DMS53 treated with DMSO at 0.1 percent for 48 hours (cell line): ENCODE measurements around the gene IGFBP6.

Experiments
- DNase-seq: peaks from one replicate; lab custom pipeline; 2025; ENCODE audit not compliant: unreplicated experiment; lab: John Stamatoyannopoulos, UW

Gene IGFBP6

DNA sequence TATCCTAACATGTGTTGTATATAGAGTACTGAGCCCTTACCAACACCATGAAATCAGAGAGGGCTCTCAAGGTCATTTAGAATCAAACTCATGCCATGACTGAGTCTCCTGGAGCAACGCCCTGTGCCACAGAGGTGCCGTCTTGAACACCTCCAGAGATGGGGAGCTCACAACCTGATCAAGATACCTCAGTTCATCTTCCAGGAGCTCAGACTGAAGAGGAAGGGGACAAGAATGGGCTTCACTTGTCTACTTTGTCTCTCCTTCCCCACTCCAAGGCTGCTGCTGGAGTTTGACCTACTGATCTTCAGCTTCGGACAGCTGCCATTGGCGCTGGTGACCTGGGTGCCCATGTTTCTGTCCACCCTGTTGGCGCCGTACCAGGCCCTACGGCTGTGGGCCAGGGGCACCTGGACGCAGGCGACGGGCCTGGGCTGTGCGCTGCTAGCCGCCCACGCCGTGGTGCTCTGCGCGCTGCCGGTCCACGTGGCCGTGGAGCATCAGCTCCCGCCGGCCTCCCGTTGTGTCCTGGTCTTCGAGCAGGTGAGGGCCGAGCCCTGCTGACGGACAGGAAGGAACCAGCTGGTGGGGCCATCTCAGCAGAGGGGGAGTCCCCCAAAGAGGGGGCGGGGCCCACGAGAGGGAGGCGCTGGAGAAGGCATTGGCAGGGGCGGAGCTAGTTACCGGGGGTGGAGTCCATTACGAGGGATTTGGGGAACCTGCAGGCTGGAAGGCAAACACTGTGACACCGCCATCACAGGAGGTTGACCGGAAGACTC is 17.8 kb downstream of the IGFBP6 start:
- no peak for DNase-seq

DNA sequence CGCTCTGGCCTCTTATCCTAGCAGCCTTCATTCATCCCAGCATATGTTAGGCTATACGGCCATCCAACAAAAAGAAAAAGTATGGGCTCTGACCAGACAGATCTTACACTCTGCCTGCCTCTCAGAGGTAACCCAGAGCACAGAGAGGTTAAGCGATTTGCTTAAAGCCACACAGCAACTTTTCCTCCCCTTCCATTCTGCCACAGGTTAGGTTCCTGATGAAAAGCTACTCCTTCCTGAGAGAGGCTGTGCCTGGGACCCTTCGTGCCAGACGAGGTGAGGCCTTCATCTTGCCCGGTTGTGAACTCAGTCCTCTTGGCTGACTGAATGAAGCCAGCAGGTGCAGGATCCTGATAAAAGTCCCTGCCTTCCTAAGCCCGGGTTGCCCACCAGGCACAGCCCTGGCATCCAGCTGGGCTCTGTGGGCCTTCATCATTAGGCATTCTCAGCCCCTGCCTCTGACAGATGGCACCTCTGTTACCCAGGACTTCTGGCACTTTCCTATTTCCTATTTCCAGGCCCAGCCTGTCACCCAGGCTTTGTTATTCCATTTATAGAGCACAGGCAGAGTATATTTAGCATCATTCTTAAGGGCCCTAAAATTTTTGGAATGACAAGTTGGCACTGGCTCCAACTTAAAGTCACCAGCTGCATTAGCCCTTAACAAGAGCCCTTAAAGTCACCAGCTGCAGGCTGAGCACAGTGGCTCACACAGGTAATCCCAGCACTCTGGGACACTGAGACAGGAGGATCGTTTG is 18.6 kb downstream of the IGFBP6 start:
- no peak for DNase-seq

DNA sequence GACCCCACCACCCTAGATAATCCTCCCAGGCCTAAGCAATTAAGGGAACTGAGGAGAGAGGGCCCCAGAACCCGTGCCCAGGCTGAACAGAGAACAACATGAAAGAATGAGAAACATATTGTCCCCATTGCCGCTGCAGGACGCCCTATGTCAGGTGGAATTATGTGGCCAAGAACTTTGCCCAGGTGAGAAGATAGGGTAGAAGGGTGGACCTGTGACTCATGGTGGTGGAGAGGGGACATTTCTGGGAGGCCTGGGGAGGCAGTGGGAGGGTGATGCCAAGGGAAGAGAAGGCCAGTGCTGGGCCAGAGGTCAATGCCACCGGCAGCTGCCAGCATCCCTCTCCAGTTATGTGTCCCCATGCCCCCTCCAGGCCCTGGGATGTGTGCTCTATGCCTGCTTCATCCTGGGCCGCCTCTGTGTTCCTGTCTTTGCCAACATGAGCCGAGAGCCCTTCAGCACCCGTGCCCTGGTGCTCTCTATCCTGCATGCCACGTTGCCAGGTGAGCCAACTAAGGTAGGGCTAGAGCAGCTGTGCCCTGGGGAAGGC is 21.4 kb downstream of the IGFBP6 start:
- no peak for DNase-seq

DNA sequence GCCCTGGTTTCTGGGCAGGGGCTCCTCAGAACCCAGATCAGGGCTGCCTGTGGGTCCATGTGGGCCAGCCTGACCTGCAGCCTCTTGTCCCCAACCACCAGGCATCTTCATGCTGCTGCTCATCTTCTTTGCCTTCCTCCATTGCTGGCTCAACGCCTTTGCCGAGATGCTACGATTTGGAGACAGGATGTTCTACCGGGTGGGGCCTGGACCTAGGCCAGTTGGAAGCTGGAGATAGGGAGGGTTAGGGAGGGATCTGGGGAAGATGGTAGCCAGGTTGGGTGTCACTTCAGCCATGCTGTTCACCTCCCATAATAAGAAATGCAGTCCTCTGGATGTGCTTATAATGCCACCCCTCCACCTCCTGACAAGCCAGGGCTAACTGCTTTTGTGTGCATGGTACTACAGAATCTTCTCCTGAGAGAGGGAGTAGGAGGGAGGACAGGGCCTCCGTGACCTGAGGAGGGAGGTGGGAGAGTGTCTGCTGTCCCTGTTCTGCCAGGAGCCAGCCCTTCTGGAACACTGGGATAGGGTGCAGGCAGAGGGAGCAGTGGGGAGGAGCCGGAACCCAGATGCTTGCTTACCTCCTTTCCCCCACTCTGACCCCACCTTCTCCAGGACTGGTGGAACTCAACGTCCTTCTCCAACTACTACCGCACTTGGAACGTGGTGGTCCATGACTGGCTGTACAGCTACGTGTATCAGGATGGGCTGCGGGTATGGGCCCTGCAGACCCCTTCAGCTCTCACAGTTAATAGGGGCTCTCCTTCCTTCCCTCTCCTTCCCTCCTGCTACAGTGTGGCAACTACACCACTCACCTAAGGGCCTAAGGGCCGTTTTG is 23.4 kb downstream of the IGFBP6 start:
- no peak for DNase-seq

DNA sequence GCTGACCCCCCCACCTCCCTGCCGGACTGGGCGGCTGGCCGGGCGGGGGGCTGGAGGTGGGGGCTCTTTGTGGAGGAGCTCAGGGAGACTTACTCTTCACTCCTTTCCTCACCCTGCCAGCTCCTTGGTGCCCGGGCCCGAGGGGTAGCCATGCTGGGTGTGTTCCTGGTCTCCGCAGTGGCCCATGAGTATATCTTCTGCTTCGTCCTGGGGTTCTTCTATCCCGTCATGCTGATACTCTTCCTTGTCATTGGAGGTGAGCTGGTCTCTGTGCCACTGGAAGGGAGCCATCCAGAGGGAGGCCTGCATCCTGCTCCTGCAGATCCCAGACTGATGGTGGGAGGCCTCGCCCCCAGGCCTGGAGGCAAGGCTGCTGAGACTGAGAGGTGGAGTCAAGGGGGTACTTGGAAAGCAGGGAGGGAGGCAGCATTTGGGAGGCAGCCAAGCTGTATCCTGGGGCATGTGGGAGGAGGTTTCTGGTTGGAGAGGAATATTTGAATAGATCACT is 25.5 kb downstream of the IGFBP6 start:
- DNase-seq = no peak

DNA sequence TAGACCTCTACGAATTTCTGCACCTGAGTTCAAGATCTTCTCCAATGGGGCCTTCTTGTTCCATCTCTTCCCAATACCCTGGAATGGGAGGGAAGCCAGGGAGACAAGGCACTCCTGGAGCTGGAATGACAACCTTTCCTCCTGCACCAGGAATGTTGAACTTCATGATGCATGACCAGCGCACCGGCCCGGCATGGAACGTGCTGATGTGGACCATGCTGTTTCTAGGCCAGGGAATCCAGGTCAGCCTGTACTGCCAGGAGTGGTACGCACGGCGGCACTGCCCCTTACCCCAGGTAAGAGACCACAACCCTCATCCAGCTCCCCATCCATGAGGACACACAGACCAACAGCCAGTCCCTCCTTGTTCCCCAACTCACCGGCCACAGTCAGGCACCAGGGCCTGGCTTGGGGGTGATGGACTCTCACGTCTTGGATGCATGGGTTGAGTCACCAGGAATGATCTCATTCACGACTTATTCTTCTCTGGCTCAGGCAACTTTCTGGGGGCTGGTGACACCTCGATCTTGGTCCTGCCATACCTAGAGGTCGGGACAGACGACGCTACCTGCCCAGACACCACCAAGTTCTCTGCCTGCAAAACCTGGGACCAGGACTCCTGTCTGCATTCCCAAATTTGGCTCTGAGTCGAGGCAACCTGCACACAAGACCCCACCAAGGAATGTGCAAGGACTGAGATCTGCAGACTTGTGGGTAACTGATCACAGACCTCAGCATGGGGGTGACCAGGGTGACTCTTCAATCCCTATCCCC is 26.3 kb downstream of the IGFBP6 start:
- DNase-seq = no peak

DNA sequence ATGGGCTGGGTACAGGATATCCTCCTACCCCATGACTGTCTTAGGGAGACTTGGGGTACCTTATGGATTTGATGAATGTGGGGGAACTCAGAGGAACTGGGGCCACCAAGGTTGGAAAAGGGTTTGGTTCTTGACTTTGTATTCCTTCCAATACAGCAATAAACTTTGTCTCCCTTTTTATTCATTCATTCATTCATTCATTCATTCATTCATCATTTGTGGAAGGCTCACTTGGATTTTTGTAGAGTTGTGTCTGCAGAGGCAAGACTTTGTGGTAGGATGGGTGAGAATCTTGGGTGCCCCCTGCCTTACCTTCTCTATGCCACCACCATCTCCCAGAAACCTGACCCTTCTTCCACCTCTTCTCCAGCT is 26.9 kb downstream of the IGFBP6 start:
- no peak for DNase-seq

DNA sequence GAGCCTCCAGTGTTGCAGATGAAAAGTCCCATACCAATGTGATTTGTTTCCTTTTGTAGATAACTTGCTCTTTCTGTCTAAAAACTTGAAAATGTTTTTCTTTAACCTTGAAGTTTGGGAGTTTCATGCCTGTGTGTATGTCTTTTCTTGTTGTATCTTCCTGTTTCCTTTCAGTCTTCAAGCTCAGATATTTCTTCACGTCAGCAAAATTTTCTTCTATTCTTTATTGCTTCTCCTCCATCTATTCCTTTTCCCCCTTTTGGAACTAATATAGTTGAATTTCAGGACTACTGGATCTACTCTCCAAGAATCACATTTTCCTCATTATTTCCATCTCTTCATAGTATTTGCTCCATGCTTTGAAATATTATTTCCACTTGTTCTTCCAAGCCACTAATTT is 29.7 kb downstream of the IGFBP6 start:
- no peak for DNase-seq

DNA sequence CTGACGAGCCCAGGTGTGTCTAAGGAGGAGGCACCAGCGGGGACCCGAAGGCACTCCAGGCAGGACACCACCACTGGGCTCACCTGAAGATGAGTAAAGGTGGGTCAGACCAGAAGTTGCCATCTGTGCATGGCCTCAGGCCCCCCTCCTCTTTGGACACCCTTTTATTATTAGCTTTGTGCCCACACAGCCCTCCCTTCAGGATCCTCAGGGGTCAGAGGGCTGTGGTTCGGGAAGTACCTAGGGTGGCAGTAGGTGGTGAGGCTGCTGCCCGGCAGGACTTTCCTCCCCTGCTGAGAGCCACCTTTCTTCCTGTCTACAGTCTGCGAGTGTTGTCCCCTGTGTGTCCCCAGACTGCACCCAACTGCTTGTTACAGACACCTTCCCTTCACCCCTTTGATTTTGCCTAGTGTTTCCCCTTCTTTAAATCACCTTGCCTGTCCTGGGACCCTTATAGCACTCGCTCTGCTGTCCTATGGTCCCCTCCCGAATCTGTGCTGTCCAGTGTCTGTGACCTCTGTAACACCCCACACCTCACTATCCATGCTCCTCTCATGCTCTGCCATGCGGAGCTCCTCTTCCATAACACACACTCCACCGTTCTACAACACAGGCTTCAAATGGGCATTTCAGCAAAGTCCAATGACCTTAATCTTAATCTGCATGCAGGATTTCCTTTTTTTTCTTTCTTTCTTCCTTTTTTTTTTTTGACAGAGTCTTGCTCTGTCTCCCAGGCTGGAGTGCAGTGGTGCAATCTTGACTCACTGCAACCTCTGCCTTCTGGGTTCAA is 31.5 kb downstream of the IGFBP6 start:
- DNase-seq = no peak

DNA sequence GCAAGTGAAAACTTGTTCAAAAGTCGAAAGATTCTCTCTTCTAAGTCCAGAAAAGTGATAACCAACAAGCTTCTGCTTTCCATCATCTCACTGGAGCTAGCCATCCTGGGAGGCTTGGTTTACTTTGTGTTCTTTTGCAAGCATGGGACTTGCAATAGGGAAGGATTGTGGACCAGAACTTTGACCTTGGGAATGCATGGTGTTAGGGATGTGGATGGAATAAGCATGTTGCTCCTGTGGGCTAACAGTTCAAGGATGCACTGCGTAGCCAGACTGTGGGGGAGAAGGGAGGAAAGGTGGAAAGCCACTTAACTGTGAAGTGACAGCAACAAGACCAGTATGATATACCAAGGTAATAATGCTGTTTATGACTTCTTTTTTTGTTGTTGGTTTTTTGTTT is 34.4 kb downstream of the IGFBP6 start:
- DNase-seq = no peak

DNA sequence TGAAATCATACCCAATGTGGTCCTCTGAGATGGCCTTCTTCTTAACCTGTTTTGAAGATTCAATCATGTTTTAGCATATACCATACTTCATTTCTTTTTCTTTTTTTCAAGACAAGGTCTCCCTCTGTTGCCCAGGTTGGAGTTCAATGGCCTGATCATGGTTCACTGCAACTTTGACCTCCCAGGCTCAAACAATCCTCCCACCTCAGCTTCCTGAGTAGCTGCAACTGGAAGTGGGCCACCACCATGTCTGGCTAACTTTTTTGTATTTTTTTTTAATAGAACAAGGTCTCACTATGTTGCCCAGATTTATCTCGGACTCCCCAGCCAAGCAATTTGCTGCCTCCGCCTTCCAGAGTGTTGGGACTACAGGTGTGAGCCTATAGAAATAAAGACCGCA is 36.3 kb downstream of the IGFBP6 start:
- no peak for DNase-seq

DNA sequence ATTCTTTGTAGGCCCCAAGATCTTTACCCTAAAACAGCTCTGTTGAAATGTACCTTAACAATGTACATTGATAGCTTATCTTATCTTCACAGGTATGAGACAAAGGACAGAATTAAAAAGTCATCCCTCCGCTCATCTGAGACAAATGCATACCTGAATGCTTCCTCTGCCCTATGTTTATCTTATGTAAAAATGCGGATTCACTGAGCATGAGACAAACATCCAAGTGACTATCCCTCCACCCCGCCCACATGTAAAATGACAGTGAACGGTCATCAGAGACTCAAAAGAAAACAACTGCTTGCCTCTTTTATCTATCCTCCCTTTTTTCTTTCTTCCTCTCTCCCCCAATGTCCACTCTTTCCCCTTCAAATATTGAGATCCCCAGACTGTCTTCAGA is 45.9 kb downstream of the IGFBP6 start:
- no peak for DNase-seq

DNA sequence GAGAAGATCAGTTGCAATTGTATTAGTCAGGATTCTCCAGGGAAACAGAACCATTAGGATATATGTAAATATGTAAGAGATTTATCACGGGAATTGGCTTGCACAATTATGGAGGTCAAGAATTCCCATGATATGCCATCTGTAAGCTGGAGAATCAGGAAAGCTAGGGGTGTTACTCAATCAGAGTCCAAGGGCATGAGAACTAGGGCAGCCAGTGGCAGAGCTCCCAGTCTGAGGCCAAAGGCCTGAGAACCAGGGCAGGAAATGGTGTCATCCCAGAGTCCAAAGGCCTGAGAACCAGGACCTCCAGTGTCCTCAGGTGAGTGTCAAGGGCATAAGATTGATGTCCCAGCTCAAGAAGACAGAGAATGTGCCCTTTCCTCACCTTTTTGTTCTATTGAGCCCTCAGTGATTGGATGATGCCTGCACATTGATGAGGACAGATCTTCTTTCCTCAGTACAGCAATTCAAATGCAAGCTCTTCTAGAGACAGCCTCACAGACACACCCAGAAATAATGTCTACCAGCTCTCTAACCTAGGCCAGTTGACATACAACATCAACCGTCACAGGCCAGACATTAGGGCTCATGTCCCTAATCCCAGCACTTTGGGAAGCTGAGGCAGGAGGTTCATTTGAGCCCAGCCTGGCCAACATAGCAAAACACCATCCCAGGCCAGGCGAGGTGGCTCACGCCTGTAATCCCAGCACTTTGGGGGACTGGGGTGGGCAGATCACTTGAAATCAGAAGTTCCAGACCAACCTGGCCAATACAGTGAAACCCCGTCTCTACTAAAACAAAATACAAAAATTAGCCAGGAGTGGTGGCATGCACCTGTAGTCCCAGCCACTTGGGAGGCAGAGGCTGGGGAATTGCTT is 48.2 kb downstream of the IGFBP6 start:
- no peak for DNase-seq

DNA sequence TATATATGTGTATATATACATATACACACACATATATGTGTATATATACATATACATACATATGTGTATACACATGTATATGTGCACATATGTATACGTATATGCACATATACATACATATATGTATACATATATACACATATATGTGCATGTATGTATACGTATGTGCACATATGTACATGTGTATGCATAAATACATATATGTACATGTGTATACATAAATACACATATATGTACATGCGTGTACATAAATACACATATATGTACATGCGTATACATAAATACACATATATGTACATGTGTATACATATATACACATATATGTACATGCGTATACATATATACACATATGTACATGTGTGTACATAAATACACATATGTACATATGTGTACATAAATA is 49.7 kb downstream of the IGFBP6 start:
- DNase-seq = no peak

DNA sequence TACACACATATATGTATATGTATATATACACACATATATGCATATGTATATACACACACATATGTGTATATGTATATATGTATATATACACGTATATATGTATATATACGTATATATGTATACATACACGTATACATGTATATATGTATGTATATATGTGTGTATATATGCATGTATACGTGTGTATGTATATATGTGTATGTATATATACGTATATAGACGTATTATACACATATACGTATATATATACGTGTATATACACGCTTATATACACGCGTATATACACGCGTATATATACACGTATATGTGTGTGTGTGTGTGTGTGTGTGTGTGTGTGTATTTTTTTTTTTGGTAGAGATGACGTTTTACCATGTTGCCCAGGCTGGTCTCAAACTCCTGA is 50.2 kb downstream of the IGFBP6 start:
- no peak for DNase-seq

DNA sequence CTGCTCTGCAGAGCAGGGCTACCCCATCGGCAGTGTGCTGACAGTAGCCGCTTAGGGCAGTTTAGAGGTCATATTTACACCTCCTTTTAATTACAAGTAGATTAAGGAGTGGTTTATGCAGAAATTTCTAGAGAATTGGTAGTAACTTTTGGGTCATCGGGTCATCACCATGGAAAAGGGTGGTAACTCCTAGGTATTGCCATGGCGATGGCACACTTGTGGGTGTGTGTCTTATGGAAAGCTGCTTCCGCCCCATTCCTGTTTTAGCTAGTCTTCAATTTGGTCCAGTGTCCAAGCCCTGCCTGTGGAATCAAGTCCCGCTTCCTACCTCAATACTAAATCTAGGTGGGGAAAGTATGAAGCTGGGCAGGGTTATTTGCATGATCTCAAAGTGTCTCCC is 53.6 kb downstream of the IGFBP6 start:
- DNase-seq = no peak
